HL-60/S4 treated with phorbol 12-myristate 13-acetate at 8.2 ng/mL for 4 days and 3 days (cell line): ENCODE results near the gene RTRAF.

Experiments used
- in situ Hi-C: fragments of 300-500 bp; cut with MboI; formaldehyde crosslinking; loops from 2 replicates; pipeline ENCODE4 v1.15.0; 2022; ENCODE audit warnings: low sequenced_read_pairs

The RTRAF gene

GRCh38 chr14:51990488-51990887, 1.1 kb downstream of the RTRAF start:
- in situ Hi-C loops = loop anchor here (25.0 kb wide), 1 partner anchor 703 kb away; no protein-coding TSS in a partner anchor

- in situ Hi-C loops = loop anchor here (25.0 kb wide), 1 partner anchor 706 kb away; no protein-coding TSS in a partner anchor
Observed at GRCh38 chr14:51993285-51993920, 4.1 kb downstream of the RTRAF start.

DNA sequence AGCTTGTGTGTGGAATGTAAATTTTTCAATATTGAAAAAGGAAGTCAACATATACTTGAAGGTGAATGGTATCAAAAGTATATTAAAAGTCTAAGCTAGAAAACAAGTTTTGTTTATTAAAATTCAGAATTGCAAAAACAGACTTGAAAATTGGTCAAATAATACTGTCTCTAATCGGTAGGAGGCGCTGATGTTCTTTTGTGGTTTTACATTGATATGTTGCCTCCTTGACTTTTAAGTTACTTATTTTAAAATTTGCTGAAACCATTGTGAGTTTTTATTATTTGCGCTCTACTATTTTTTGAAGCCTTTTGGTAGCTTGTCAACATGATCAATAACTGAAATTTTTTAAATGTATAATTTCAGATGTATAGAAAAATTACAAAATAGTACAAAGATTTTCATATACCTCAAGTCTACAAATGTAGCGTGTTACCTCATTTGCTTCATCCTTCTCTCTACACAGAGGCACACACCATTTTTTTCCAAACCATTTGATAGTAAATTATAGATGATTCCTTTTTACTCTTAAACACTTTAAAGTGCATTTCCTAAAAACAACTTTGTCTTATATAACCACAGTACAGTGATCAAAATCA, 6.9 kb downstream of the RTRAF start:
- in situ Hi-C loops = loop anchor here (25.0 kb wide), 1 partner anchor 709 kb away; no protein-coding TSS in a partner anchor

DNA sequence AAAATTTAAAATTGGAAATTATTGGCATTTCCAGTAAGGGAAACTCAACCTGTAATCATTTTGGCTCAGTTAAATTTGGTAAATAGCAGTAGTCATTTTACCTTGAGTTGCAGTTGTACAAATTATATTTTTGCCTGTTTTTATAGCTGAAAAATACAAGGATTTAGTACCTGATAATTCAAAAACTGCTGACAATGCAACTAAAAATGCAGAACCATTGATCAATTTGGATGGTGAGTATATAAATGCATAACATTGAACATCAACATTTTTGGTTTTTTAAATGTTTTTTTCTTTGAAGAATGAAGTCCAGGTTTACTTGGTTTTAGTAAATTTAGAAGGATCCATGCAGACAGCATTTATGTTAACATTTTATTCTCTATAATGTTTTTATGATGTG, 9.0 kb downstream of the RTRAF start:
- in situ Hi-C loops = loop anchor here (25.0 kb wide), 1 partner anchor 711 kb away; no protein-coding TSS in a partner anchor

- in situ Hi-C loops = loop anchor here (25.0 kb wide), 1 partner anchor 712 kb away; no protein-coding TSS in a partner anchor
Observed at GRCh38 chr14:51999084-51999483, 9.7 kb downstream of the RTRAF start.

- in situ Hi-C loops = no loop called here
Observed at GRCh38 chr14:52000019-52000582, 10.8 kb downstream of the RTRAF start.

DNA sequence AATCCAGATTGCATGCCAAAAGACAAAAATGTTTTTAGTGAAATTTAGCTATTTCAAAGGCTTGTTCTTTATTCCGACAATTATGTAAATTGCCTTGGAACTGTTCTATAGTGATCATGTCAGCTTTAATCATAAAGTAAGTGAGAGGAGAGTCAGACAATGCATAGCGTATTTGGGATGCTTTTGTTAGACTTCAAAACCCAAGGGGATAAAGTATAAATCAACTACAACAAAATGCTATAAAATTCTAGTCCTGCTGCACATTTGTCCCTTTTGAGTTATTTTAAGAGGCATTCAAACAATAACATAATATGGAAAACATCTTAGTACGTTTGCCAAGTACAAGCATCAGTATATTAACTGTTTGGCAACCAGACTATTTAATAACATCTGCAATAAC, 11.3 kb downstream of the RTRAF start:
- in situ Hi-C loops = no loop called here

GRCh38 chr14:52002542-52002941, 13.2 kb downstream of the RTRAF start:
- in situ Hi-C loops = no loop called here

- in situ Hi-C loops = no loop called here
Observed at GRCh38 chr14:52003324-52003723, 14.0 kb downstream of the RTRAF start.

- in situ Hi-C loops = no loop called here
Observed at GRCh38 chr14:52005625-52006024, 16.3 kb downstream of the RTRAF start.

DNA sequence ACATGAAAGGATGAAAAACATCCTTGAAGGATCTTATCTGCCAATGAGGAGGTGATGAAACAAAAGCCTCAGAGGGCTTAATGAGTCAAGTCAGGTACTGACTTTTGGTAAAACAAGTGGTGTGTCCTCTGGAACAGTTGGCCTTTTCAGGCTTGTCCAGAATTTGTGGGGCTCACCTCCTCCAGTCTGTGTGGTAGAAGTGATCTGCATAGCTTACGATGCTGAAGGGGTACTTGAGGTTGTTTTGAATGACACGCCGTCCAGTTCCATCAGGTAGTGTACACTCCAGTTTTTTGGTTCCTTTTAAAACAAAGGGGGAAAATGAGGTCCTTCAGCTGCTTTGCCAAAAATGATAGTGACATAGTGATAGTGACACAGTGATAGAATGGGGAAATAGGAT, 17.0 kb downstream of the RTRAF start:
- in situ Hi-C loops = no loop called here

DNA sequence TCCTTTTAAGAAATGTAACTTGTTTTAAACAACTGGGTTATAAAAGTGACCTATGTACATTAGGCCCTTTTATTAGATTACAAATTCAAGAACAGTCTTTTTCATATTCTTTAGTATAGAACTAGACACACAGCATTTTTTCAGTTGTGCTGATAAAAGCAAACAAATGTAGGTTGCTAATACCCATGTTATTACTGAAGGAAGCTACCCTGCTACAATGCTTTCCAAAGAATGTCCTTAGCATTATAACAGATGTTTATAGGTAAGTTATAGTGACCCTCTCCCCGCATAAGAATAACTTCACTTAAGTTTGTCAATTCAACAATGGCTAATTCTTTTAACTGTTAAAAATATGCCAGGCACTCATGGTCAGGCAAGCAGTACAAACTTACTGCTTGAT, 17.9 kb downstream of the RTRAF start:
- in situ Hi-C loops = no loop called here

GRCh38 chr14:52007637-52008036, 18.3 kb downstream of the RTRAF start:
- in situ Hi-C loops = no loop called here

GRCh38 chr14:52008136-52008535, 18.8 kb downstream of the RTRAF start:
- in situ Hi-C loops = no loop called here

- in situ Hi-C loops = no loop called here
Observed at GRCh38 chr14:52010173-52010693, 20.9 kb downstream of the RTRAF start.

DNA sequence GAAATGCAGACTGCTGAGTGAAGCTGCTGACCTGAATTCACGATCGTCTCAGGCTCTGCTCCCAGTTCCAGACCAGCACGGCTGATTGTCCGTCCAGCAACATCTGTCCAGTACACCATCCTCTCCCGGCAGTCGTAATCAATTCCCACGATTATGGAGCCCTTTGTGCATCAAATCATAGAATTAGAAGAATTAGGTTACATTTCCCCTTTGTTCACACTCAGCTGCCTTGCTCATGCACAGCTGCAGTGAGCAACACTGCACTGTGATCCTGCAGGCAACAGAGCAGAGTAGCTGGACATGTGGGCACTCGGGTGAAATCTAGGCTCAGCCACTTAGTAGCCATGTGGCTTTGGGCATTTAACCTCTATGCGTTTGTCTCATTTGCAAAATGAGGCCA, 22.2 kb downstream of the RTRAF start:
- in situ Hi-C loops = no loop called here

- in situ Hi-C loops = no loop called here
Observed at GRCh38 chr14:52012635-52013034, 23.3 kb downstream of the RTRAF start.

DNA sequence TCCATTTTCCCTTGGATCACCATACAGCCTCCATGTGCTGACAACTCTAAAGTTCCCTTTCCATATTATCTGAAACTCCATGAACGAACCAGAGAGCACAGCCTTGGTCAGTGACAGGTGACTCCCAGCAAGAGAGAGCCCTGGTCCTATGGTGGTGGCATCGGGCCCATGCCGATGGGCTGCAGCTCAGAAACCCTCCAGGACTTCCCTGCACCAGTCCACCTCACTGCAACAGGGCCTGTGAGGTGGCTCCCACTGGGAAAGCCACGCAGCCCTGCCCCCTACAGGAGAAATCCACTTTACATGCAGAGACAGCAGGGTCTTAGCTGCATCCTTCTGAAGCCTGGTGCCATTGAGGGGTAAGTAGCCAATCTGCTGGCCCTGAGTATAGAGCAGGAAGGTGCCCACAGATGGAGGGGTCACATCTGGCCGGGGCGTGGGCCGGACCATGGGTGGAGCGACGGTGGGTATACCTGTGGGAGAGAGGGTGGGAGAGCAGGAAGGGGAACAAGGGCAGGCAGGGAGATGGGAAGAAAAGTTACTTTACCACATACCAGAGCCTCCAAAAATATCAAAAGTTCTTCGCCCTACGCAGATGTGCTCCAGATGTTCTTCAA, 24.7 kb downstream of the RTRAF start:
- in situ Hi-C loops = no loop called here

- in situ Hi-C loops = no loop called here
Observed at GRCh38 chr14:52014601-52015267, 25.4 kb downstream of the RTRAF start.

GRCh38 chr14:52015411-52016030, 26.2 kb downstream of the RTRAF start:
- in situ Hi-C loops = no loop called here

GRCh38 chr14:52018252-52018651, 28.9 kb downstream of the RTRAF start:
- in situ Hi-C loops = no loop called here
